ENCODE measurements around the gene EIF4ENIF1.
A peak's percentile ranks its signal among the peaks of the same experiment; 100 is the strongest.
"Not testable (repeated sequence)": the region's sequence is repeated elsewhere in the genome, so short reads cannot be mapped to it uniquely, and the experiment has no call there.

EIF4ENIF1 gene

DNA sequence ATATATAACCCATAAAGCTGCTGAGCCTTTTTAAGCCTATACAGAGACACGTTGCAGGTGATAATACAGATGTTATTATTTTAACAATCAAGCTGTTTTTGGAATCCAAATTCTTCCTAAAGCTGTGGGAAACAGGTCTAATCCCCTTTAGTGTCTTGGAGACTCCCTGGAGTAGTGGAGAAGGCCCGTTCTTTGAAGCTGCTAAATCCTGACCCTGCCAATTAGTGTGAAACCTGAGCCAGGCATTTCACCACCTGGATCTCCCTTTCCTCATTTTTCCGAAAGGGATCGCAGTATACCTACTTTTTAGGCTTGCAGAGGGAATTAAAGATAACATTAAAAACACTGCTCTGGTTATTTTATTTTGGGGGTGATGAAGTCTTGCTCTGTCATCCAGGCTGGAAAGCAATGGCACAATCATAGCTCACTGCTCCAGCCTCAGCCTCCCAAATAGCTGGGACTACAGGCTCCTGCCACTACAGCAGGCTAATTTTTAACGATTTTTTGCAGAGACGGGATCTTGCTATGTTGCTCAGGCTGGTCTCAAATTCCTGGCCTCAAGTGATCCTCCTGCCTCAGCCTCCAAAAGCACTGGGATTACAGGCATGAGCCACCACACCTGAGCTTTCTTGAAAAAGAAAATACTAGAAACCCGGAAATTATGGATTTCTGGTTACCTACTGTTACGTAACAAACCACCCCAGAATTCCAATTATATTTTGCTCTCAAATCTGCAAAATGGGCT lies 1.7 kb upstream of the EIF4ENIF1 start:
- DNase-seq: no peak

DNA sequence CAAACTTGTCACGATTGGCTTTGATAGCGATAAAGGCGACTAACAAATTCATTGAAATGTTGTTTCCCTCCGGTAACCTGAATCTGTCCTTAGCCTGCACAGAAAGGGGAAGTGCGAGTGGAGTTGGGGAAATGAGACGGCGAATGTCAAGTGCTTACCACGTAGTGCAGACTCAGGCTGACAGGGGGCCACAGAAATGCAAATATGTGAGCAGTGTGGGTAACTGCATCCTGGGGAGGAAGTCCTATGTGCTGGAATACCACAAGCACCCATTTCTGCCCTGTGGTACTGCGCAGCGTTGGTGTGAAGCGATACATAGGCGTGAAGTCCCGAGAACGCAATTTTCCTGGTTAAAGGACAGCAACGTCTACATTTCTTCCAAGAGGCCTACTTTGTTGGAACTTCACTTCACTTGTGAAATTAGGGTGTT lies 869 bp upstream of the EIF4ENIF1 start:
- DNase-seq: peak; percentile 29

DNA sequence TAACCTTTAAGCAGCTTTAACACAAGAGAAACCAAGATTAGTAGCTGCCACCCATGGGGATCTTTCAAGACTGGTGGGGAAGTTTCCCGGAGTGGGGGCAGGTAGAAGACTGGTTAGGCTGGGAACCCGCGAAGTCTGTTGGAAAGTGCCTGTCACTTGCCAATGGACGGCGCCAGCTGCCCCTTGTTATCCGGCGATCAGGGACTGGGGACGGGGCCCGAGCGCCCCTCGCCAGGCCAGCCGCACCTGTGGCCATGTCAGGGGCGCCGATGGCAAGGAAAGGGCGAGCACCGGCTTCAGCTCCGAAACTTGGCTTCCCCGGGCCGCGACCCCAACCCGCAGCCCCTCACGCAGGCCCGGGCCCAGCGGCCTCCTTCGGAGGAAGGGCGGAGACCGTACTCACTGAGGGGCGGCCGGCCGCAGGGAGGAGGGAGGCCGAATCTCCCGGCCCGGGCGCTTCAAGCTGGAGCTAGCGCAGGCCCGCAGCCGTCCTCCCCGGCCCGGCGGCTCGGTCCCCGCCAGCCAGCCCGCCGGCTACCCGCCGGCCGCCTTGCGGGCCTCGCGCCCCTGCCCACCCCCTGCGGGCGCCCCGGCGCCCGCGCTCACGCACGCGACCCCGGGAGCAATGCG lies 539 bp downstream of the EIF4ENIF1 start:
- no peak for DNase-seq

DNA sequence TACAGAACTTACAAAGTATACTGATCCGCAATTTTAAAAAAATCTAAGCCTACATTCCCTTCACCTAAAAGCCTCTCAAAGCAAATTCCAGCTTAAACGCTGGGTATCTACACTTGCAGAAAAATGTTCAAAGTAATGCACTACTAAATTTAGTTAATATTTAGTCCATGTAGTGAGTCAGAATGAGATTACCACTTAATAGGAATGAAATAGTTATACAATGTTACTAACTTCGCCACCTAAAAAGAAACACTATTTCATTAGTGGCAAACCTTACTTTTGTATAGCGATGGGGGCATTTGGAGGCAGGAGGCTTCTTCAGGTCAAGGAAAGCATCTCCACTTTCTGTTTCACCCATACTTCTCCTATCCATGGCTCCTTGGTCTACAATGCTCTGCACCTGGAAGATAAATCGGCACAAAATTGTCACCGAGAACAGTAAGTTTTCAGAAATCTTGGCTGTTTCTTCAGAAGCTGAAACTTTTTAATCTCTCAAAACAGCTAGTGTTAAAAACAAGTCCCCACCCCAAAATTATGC lies 1.2 kb downstream of the EIF4ENIF1 start:
- DNase-seq: no peak

DNA sequence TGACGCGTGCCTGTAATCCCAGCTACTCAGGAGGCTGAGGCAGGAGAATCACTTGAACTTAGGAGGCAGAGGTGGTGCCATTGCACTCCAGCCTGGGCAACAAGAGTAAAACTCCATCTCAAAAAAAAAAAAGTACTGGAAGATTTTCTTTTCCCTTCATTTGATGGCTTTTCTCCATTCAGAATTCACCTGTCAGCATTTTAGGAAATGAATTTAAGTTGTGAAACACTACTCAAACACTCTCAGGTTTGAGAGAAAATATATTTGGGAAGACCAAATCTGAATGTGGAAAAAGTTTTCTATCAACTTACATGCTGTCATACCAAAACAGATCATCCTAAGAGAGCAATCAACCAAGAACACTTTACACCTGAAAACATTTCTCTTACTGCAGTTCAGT lies 2.7 kb downstream of the EIF4ENIF1 start:
- DNase-seq: no peak

DNA sequence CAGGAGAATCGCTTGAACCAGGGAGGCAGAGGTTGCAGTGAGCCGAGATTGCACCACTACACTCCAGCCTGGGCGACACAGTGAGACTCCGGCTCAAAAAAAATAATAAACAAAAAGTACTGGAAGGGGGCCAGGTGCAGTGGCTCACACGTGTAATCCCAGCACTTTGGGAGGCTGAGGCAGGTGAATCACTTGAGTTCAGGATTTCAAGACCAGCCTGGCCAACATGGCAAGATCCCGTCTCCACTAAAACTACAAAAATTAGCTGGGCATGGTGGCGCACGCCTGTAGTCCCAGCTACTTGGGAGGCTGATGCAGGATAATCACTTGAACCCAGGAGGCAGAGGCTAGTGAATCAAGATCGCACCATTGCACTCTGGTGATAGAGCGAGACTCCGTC lies 3.3 kb downstream of the EIF4ENIF1 start:
- not testable (repeated sequence) for DNase-seq

DNA sequence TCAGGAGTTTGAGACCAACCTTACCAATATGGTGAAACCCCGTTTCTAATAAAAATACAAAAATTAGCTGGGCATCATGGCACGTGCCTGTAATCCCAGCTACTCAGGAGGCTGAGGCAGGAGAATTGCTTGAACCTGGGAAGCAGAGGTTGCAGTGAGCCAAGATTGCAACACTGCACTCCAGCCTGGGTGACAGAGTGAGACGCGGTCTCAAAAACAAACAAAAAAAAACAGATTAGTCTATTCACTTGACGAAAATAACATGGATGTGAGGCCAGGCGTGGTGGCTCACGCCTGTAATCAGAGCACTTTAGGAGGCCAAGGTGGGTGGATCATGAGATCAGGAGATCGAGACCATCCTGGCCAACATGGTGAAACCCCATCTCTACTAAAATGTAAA lies 7.2 kb downstream of the EIF4ENIF1 start:
- not testable (repeated sequence) for DNase-seq

DNA sequence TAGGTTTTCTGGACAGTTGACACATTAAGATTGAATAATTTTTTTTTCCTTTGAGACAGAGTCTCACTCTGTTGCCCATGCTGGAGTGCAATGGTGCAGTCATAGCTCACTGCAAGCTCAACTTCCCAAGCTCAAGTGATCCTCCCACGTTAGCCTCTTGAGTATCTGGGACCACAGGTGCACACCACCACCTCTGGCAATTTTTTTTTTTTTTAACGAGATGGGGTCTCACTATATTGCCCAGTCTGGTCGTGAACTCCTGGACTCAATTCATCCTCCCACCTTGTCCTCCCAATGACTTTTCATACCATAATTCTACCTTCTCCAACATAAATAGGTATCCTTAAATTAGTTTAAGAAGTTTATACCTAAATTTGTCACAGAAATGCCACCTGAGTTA lies 8.5 kb downstream of the EIF4ENIF1 start:
- no peak for DNase-seq

DNA sequence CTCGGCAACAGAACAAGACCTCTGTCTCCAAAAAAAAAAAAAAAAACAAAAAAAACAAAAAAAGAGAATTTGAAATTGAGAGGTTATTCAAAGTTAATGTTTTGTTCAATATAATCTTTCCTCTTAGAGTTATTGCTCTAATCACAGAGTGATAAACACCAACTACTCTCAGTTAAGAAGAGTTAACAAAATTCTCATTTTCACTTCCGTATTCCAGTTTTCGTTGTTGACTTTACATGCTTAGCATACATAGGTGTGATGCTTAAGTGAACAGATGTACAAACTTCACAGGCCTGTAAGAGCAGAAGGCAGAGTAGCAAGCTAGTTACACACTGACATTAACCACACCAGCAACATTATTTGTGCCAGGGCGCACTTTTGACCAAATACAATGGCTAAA lies 12.3 kb downstream of the EIF4ENIF1 start:
- no peak for DNase-seq

DNA sequence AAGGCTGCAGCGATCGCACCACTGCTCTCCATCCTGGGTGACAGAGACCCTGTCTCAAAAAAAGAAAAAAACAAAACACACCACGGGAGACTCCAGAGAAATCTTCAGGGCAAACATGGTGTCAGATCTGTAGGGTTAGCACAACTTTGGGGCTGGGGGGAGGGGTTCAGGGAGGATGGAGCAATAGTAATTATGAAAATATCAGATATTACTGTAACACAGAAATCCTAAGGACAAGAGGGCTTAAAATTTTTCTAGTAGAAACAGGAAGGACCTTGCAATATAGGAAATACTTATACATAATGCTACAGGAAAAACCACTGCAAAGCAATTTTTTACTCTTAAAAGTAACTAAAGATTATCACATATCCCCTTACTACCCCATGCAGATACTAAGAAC lies 13.8 kb downstream of the EIF4ENIF1 start:
- no peak for DNase-seq

DNA sequence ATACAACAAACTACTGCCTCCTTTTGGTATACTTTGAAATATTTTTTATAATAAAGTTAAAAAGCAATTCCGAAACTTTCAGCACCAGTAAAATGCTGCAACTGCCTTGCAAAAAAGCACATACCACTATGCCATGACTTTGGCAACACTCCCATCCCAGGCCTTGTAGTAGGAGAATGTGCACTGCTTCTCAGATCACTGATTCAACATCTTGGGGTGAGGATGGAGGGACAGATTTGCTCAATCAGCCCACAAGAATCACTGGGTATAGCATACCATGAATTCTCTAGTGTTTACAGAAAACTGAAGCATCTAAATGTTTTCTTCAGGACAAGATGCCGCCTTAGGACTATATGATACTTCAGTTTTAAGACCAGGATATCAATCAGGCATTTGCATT lies 14.9 kb downstream of the EIF4ENIF1 start:
- no peak for DNase-seq

DNA sequence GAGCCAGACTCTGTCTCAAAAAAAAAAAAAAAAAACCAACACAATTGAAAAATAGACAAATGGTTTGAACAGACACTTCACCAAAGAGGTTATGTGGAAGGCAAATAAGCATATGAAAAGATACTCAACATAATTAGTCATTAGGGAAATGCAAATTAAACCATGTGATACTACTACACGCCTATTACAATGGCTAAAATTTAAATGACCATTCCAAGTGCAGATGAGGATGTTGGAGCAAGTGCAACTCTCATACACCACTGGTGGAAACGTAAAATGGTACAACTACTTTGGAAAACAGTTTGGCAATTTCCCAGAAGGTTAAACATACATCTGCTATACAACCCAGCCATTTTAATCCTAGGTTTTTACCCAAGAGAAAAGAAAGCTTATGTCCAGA lies 24.3 kb downstream of the EIF4ENIF1 start:
- no peak for DNase-seq

DNA sequence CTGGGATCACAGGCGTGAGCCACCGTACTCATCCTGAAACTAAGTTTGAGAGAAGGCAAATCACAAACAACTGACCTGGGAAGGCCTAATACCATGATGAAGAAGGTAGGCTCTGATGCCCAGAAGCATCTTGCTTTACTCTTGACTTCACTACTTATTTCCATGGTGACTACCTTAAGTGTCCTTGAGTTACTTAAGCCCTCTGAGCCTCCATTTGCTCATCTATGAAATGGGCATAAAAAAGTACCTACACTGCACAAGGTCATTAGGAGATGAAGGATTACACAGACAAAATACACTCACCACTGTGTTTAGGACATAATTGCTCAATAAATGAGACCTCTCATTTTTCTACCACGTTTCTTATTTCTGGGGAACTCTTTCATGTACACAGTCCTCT lies 27.9 kb downstream of the EIF4ENIF1 start:
- DNase-seq: no peak

DNA sequence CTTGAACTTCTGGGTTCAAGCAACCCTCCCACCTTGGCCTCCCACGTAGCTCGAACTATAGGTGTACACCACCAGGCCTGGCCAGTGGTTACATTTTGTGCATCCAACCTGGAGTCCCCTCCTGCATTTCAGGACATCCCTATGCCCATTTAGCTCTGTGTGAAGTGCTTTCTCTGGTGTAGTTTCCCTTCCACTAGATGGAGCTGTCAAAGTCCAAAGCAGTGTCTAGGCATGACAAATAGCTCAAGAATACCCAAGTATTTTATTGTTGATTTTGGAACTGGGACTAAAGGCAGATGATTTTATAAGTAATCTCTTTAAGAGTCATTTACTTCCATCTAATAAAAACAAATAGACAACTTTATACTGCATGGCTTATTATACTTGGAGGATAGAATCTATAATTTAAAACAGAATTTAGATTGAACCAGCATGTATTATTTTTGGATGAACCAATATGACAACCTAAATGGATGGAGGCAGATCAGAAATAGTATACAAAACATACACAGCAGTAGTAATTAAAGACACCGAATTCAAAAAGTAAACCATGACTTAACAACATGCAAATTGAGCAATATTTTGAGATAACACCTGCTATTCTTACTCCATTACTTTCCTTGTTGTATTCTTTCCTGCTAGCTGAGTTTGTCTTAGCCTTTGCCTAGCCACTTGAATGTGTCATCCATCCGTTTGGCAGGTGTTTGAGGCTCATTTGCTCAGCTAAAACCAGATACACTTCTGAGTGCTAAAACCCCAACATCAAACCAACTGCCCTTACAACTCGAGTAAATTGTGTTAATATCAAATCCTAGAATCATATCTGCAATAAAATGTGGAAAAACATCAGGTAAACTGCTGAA lies 37.7 kb downstream of the EIF4ENIF1 start:
- peak; percentile 2 for DNase-seq

DNA sequence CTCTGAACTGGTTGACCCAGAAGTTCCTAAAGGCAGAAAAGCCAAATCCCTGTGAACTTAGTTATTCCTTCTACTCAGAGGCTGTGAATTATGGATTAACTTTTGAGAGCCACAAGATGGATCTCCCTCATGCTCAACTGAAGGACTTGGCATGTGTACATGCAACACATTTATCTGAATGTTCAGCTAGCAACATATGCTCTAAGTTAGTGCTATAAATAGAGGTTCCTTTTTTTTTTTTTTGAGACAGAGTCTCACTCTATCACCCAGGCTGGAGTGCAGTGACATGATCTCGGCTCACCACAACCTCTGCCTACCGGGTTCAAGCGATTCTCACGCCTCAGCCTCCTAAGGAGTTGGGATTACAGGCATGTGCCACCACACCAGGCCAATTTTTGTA lies 40.1 kb downstream of the EIF4ENIF1 start:
- DNase-seq: no peak

DNA sequence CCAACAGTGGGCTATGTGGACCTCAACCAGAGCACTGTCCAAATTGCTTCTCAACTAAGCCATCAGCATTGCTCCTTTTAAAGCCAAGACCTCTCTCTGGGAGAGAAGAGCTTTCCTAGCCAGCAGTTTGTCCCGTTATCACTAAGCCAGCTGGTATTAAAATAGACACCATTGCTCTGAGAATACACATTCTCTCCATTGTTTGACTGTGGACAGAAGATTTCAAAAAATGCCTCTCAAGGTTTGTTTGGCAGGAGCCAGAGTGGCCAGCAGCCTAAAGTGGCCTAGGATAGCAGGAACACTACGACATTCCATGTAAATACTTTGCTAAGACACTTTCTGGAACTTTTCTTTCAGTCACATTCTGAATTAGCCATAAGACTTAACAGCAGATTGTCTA lies 41.3 kb downstream of the EIF4ENIF1 start:
- no peak for DNase-seq

DNA sequence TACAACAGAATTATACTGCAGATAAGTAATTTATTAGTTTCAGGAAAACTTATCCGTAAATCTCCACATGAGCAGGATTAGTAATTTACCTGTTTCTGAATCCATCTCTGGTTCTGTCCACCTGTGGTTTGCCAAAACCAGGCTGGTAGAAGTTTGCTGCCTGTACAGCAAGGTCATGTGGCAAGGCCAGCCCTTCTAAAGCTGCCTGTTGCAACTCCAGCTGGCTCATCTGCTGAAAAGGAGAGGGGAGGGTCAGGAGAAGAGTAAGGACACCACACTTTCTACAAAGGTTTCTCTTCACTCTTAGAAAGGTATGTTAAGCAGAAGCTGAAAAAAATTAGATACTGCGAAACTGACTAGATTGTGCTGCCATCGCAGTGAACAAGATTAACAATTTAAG lies 42.3 kb downstream of the EIF4ENIF1 start:
- no peak for DNase-seq

DNA sequence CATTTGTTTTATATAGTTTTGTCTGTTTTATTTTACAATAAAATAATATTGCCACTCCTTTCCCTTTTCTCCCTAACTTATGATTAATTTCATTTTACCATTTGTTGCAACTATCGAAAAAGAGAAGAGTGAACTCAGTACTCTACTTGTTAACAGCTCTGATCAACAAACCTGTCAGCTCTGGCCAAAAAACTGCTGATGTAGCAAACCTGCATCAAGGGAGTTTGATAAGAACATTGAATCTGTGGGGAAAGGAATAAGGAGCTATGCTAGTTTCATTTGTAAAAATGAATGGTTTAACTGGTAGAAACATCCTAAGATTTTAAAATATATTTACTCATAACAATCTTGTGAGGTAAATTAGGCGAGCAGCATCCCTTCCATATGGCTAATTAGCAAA lies 42.9 kb downstream of the EIF4ENIF1 start:
- DNase-seq: no peak

DNA sequence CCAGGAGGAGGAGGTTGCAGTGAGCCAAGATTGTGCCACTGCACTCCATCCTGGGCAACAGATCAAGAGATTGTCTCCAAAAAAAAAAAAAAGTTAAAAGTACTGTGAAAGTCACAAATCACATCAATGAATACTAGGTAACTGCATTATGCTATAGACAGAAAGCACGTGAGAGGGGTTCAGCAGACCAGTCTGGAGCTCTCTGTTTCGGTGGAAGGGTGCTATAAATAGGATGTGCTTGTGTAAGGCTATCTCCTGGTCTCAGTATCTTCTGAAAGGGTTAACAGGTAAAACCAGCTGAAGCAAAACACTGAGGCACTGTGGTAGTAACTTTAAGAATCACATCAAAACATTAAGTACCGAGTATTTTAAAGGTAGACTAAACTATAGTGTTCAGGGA lies 43.4 kb downstream of the EIF4ENIF1 start:
- DNase-seq: no peak

DNA sequence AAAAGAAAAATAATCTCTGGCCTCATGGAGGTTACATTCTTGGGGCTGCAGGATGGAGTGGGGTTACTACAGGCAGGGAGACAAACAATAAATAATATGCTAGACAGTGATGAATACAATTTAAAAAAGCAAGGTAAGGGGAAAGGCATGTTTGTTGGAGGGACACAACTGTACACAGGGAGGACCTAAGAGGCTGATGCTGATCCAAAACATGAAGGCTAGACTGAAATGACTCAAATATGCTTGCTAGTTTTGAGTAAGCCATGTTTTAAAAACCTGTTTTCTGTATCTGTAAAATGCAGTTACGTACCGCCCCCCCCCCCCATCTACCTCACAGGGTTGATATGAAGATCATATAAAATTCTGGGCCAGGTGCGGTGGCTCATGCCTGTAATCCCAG lies 44.0 kb downstream of the EIF4ENIF1 start:
- no peak for DNase-seq

DNA sequence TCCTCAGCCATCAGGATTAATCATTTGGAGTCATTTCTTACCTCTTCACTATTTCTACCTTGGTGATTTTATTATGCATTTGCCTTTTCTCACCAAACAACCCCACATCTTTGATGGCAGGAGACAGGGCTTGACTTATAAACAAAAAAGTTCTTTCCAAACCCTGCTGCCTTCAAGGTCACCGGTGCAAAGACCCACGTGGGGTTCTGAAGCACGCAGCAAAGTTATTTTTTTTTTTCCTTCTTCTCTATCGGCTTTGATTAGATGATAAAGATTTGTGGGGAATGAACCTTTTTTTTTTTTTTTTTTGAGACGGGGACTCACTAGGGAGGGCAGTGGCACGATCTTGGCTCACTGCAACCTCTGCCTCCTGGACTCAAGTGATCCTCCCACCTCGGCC lies 46.1 kb downstream of the EIF4ENIF1 start:
- no peak for DNase-seq

DNA sequence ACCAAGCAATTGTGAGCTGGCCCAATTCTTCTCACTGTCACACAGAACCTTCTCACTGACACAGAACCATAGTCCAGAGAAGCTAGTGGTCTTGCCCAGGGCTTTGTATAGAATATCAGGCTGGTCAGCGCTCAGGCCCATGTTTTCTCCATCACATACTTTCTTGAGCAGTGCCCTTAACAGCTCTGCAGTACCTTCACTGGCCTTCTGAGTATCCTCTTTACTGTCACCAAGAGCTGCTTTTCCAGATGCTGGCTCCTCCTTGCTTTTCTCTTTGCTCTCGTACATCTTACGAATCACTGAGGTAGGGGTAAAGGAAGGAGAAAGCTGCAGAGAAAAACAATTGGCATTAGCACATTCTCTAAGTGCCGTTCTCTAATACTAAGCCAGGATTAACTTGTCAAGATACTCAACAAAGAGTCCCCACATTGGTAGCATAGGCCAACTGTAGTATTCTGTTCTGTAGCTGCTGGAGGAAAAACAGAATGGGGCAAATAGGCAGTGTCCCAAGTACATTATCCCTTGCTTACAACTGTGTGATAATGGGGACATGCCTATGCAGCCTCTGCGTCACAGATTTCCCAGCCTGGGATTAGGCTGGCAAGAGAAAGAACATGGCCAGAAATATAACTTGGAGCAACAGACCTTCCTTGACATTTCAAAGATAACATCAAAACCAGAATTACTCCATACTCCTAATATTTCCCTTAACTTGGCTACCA lies 46.7 kb downstream of the EIF4ENIF1 start:
- no peak for DNase-seq

DNA sequence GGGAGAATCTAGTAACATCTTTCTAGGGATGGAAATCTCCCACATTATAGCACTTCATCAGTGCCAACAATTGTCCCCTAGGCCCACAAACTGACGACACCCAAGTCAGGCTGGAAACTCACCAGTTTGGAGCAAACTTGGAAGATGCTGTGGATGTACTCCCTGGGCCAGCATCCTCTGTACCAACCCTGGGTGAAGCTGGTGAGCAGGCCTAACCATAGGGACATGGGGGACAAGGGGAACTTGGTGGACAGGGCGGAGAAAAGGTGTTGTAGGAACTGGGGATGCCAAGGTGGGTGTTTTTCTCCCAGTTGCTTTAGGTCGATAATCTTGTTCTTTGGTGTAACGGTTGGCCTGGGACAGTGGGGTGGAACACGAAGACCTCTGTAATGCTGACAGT lies 48.0 kb downstream of the EIF4ENIF1 start:
- DNase-seq: no peak
